Activated CD8-positive, alpha-beta memory T cell treated with anti-CD3 and anti-CD28 coated beads for 4 hours (primary cell): ENCODE data around the gene PDE4D.
"Not testable (repeated sequence)": the region's sequence is repeated elsewhere in the genome, so short reads cannot be mapped to it uniquely, and the experiment has no call there.

Source experiments
- DNase-seq, 2 donors: peaks; one replicate each; pipeline ENCODE4 v3.0.0-alpha.2; 2020; ENCODE audit warnings: low read depth in 2 of 2

PDE4D gene

DNA sequence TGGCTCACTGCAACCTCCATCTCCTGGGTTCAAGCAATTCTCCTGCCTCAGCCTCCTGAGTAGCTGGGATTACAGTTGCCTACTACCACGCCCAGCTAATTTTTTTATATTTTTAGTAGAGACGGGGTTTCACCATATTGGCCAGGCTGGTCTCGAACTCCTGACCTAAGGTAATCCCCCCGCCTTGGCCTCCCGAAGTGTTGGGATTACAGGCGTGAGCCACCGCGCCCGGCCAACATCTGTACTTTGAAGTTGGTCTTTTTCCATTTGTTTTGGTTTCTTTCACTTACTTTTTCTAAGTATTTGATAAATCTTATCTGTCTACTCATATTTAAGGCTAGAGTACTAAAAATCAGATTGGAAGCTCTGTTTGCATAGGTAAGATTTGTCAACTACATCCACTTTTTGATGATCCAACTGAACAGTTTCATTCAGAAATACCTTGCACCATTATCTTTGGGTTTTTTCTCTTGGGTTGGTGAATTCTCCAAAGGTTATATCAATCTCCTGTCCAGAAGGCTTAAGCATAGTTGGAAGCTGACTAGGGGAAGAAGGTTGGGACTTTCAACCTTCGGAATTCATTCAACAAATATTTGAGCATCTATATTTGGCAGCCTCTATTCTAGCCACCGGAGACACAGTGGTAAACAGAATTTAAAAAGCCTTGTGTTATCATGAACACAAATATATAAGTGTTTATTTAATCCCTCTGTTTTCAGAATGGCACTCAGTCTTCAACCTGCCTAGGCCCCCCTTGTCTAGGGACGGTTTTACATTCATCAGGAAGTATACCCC lies 821.6 kb downstream of the PDE4D start:
- DNase-seq = no peak

DNA sequence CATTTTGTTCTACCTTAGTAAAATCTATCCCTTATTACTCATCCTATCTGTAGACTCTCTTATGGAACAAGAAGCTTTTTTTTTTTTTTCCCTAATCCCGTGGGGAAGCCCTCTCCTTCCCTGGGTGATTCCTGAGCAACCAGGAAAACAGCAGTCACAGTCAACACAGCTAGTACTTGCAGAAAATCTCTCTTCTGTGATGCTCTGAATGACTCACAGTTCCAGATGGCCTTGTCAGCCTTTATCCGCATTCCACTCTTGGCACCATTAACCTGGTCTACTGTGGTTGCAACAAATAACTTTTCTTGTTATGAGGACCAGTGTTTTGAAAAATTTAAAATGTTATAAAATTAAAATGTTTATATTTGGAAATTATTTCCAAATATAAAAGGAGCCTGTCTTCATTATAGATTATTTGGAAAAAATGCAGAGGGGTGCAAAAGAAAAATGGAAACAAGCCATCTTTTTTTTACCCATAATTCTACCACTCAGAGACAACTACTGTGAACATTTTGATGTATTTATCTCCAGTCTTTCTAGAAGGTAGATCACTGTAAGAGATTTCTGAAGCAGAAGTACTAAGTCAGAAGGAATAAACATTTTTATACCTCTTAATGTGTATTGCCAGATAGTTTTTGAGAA lies 824.0 kb downstream of the PDE4D start:
- DNase-seq = no peak

DNA sequence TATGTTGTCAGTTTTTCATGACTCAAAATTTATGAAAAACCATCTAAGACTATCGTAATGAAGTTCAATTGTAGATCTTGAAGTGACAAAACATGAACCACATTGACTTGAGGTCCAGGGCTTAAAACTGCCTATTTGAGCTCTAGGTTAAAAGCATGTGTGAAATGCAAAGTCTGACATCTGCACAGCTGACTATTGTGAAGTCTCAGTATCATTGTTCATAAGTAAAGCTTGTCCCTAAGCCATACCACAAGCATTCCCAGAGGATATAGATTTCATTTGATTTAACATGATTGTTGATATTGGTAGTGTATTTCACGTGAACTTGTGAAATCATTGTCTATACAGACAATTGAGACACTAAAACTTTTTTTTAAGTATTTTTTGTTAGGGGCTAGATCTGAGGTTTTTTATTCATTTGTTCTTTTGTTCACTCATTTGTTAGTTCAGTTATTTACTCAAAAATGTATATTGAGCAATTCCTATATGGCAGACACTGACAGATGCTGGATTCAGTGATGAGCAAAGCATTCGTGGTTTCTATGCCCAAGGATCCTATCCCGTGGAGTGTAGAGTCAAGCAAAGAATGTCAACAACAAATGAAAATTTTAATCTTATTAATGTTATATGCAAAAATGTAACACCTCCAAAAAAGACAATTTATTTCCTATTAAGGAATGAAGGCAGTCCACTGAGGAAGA lies 825.4 kb downstream of the PDE4D start:
- DNase-seq = no peak

DNA sequence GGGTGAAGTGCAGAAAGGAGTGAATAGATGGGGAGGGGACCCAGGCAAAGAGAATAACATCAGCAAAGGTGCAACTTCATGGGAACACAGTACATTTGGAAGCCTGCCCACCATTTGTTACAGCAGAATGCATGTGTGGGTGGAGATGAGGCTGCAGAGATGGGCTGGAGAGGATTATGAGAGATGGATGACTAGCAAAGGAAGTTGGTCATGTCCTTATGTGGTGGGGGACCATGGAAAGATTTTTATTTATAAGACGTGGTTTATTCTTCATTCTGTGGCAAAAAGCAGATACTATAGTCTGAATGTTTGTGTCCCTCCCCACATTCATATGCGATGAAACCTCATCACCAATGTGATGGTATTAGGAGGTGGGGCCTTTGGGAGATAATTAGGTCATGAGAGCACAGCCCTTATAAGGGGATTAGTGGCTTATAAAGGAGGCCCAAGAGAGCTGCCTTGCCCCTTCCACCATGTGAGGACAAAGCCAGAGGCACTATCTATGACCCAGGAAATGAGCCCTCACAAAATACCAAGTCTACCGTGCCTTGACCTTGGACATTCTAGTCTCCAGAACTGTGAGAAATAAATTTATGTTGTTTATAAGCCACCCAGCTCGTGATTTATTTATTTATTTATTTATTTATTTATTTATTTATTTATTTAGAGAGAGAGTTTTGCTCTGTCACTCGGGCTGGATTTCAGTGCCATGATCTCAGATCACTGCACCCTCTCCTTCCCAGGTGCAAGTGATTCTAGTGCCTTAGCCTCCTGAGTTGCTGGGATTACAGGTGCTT lies 827.0 kb downstream of the PDE4D start:
- DNase-seq = no peak

DNA sequence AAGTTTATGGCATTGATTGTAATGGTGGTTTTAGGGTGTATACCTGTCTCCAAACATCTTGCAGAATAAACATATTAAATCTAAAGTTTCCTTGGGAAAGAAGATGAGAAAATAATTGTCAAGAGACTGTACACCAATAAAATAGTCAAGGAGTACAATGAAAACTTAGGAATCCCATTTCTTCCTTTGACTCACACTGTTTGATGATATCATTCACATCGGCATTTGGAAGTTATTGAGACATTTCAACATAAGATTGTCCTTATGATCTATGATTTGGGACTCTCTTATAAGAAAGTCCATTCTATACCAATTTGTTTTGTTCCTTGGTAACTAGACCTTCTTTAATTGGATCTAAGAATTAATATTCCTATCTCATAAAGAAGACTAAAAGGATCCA lies 828.0 kb downstream of the PDE4D start:
- DNase-seq = no peak

DNA sequence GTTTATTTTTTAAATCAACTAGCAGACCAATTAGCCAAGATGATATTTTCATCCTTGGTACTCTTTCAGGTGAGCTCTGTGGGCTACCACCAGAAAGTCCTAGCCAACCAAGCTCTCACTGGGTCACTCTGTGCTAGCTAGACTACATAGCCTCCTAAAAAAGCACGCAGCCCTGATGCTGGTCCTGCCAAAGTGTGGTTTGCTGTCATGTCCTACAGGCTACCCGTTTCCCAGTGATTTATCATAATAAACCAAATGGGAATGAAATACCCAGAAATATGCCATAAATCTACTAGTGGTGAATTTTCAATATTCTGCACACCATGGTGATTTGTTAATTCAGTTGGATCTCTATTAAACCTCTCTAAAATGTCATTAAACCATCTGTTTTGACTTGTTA lies 829.2 kb downstream of the PDE4D start:
- DNase-seq = no peak

DNA sequence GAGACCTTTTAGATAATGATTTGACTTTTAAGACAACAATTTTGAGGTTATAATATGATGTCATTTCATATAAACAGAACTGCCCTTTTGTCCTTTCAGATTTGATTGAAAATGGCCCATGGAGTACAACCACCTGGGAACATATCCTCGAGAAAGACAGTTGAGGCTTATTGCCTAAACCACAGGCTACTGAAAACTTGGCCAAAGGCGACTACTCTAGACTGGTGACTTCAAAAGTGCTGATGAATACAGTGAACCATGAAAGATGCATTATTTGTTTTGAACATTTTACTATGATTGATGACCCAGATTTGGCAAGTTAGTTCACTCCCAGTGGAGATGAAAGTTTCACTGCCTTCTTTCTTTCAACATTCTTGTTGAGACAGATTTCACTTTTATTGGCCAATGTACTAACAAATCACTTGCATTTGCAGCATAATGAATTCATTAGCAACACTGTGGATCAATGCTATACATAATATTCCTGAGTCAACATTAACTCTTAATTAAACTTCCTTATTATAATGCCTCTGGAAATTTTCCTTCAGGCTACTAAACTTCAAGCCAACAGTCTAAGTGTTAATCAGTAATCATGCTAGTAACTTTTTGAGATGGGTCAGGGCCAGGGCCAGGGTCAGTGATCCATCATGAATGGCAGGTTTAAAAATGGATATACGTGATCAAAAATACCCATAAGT lies 830.4 kb downstream of the PDE4D start:
- DNase-seq = no peak

DNA sequence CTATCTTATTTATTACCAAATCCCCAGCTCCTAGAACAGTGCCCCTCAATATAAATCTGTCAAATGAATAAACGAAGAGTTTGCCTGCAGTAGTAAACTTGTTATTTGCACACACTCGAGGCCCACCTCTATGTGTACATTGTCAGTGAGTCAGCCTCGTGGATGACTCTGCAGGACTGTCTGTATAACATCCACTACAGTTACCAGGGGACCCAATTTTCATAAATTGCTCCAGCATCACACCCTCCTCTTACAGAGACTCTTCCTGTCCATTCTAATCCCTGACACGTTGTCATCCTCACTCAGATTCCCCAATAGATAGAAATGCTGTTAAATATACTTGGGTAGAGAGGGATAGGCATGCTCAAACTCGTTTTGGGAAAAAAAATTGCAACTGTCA lies 832.1 kb downstream of the PDE4D start:
- DNase-seq = no peak

DNA sequence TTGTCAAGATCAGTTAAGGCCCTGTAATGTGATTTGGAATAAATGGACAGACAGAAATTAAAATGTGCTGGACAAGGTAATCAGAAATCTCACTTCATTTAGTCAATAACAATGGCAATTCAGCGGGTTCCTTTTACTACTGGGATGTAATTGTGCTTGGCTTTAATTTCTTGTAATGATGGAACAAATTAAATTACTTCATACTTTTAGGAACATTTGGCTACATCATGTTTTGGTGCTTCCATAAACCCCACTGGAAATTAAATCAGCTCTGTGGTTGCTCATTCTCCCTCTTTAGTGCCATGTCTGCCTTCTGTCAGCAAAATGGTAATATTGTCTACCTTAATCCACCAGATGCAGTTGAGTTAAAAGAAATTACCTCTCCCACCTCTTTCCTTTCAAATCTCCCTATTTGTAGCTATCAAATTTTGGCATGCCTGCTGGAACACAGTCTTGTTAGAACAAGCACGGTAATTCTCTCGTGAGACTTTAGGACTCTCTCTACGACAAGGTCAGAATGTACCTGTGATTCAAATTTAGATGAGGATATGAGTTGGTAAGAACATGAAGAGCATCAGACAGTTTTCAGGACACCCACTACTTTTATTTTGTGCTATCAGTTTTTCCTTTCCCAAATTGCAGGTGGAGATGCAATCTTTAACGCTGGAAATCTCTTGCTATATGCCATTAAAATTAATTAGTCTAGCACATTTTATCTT lies 834.4 kb downstream of the PDE4D start:
- DNase-seq = no peak

DNA sequence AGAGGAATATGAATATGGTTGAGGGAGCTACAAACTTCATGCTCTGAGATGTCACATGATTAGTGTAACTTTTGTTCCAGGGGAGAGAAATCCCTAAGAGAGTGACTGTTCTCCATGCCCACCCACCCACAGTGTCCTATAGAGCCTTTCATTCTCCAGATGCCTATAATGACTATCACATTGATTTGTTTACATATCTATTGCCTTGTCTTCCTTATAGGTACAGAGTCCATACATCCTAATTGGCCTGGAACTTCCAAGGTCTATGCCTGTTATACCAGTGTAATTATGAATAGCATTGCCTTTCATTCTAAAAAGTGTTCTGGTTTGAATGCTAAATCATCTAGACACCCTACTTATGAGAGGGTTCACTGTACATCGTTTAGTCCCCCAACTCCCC lies 835.3 kb downstream of the PDE4D start:
- no peak for DNase-seq

DNA sequence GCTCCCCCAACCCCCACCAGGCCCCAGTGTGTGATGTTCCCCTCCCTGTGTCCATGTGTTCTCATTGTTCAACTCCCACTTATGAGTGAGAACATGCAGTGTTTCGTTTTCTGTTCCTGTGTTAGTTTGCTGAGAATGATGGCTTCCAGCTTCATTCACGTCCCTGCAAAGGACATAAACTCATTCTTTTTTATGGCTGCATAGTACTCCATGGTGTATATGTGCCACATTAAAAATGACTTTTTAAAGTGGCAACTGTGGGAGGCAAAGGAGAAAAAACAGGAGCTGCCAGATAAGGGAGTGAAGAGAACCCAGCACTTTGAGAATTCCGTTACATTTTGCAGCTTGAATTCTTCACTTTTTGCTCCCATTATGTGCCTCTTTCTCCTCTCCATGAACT lies 836.9 kb downstream of the PDE4D start:
- not testable (repeated sequence) for DNase-seq

DNA sequence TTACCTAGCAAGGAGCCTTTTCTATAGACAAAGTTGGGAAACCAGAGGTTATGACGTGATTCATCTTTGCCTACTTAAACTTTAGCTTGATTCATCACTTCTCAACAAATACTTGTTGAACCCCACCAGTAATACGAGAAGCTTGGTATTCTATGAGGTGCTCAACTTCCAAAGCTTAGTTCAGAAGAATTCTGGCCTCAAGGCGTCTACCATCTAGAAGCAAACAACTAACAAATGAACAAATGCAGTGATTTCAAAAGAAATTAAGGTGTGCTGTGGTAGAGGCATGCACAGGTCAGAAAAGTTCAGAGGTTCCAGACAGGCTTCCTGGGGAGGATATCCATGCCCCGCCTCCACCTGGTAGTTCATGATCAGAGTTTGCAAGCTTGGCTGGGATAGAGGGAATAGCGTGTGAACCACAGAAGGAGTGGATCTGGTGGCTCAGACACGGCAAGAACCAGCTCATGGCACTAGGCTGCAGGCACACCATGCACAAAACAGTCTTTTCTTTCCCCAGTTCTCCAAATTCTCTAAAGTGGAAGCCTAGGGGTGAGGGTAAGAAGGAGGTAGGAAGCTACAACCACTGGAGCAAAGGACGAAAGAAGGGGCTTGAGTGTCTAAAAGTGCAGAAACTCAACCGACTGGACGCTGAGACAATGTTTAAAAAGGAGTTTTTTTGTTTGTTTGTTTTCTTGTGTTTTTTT lies 837.6 kb downstream of the PDE4D start:
- no peak for DNase-seq

DNA sequence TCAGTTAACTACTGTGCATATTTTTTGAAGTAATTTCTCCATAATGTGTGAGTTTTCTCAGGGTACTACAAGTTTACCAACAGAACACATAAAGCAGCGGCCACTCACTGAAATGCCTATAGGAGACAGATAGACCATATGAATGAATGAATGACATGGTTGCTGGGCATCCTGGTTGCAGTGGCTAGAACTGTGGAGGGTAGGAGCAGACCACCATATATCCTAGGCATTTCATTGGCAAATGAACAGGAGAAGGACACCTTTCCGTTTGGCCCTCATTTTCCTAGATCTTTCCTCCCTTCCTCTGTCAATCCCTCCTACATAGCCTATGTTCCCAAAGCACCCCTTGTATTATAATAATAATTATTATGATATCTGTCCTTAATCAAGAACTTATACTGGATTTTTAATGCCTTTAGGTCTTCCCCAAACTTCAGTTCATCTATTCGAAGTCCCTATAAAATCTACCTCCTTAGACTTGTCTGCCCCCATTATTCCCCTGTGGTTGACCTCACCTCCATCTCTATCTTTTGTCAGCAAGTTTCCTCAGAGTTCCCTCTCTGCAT lies 838.5 kb downstream of the PDE4D start:
- no peak for DNase-seq

DNA sequence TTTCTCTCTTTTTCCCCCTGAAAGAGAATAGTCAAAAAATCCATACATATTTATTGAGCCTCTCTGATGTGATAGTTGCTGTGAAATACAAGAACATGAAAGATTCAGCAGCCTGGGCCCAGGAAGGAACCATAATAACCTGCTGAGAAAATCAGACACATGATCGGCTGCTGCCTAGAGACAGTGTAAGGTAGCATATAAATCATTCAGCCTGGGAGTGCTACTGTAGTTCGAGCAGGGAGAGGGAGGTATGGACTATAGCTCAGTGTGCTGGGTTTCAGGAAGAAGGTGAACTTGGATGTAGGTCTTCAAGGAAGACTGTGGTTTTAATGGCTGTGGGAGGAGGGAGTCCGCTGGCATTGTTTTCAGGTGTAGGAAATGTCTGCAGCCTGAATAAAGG lies 841.6 kb downstream of the PDE4D start:
- DNase-seq = no peak

DNA sequence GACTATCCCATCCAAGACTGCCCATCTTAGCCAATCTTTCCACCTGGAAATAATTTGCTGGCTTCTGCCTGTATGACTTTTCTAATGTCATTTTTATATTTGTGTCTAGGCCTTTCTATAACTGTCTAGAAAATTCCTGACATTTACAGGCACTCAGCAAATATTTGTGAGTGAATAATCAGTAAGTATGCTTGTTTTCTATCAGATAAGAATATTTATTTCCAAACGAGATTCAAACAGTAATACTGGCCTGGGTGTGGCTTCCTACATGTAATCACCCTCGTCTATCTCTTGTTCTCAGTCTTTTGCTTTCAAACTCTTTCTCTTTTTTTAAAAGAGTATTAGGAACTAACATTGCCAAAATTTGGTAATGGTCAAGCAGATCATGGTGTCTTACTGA lies 844.4 kb downstream of the PDE4D start:
- no peak for DNase-seq

DNA sequence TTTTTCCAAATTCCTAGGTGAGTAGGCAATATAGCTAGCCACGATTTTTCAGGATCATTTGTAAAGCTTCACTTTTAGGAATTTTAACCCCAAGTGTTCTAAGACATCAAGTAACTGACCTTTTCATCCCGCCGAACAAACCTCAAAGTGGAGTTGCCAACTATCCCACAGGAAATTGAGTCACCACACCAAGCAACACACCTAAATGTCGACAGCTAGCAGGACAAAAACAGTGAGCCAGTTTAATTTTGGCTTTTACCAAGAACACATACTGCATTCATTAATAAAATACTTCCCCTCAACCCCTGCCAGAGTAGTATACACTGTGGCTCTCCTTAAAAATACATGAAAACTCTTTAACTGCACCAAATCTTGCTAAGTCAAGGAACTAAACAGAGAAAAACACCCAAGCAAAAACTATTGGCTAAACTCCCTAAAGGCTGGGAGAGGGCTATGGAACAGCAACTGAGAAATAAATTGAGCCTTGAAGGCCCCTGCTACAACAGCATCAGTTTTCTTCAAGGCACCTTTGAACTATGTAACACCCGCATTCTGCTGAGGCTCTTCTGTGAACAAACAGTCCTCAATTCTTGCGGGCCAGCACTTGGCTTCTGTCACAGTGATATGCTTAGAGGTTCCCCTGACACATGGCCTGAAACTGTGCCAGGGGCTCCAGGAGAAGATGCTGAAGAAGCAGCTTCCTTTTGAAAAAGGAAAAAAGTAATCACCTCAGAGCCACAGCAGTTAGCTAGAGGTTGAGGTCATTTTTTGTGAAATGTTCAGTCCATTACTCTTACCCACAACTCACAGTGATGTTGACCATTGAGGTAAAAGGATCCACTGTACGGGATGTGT lies 851.1 kb downstream of the PDE4D start:
- no peak for DNase-seq

DNA sequence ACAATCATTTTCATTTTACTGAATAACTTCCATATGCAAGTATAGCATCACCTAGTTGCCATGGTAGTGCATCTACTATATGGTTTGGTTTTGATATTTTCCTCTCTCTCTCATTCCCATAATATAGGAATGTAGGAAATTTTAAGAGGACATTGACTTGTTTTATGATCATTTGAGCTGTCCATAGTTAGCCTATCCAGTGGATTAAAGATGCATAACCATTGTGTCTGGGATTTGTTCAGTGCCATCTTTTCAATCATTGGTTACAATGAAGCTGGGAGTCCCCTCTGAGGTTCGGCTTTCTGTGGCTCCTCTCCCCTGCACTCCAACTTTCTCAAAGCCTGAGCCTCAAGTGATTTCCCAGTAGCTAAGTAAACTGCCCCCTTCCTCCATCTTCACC lies 852.2 kb downstream of the PDE4D start:
- no peak for DNase-seq

DNA sequence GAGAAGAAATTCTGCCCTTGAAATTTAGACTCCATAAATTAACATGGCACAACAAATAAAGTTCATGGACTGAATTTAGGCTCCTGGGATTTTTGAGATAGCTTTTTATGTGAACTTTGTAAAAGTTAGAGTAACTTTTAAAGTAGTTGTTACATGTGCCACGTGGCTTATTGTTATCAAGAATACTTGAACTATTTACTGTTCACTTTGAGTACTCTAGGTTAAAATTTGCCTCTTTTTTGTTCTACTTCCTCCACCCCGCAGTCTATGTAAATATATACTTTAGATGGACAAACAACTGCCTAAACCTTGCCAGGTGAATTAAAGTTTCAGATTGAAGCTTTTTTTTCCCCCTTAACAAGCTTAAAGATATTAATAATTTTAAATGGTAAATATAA lies 852.7 kb downstream of the PDE4D start:
- DNase-seq = no peak
